Measurements from ENCODE around the gene ABCA1. TPM values are rescaled to one million over a fixed set of nuclear protein-coding genes. Genes with fewer than 3 reads are reported as not detected.

Gene ABCA1
- total RNA-seq, 1 experiment from 2014 or later, result 0.69 TPM

GRCh38 chr9:104972242-104972866, 44.4 kb upstream of the ABCA1 start:
- Histone ChIP-seq H3K9me3 (ENCODE audit: low read depth, low read length, poor library complexity, severe bottlenecking) (no peaks in the 10 kb centered on the region), H3K27ac (ENCODE audit: low read depth, low read length, poor library complexity, severe bottlenecking) (no peak overlapping the region), H3K4me3 (ENCODE audit: low read depth, low read length, poor library complexity, severe bottlenecking) (no peak overlapping the region), H3K36me3 (ENCODE audit: insufficient read depth, low read length, poor library complexity, severe bottlenecking) (no peaks in the 10 kb centered on the region), H3K27me3 (replicated peaks; ENCODE audit: insufficient read depth, low read depth, low read length, poor library complexity) (no peaks in the 10 kb centered on the region), H3K4me1 (ENCODE audit: insufficient read depth, low read length, poor library complexity, severe bottlenecking) (no peaks in the 10 kb centered on the region)
- no peak for DNase-seq (ENCODE audit: low spot score)
- CTCF ChIA-PET, result no interaction called here
- BruUV-seq (replicated peaks), result no TSS peak
- POLR2A ChIA-PET (ENCODE audit: low non-redundant PET), result no interaction called here
- no peak for TF ChIP-seq CTCF (conservative IDR thresholded peaks at IDR 0.05; ENCODE audit: low read depth, low read length)
- TF ChIP-seq EZH2 (IDR thresholded peaks at IDR 0.05; ENCODE audit: borderline replicate concordance, low read depth, low read length, poor library complexity, severe bottlenecking), result no peak
- intact Hi-C loops (cut with micrococcal nuclease; ENCODE audit: unreplicated experiment), result no loop called here

- ChIA-PET POLR2A (ENCODE audit: low non-redundant PET) (no interaction called here), CTCF (interaction anchor here (0.6 kb wide), 1 partner anchor 31 kb away, joined by 5 read pairs; no protein-coding TSS in a partner anchor)
- Histone ChIP-seq H3K27ac (ENCODE audit: low read depth, low read length, poor library complexity, severe bottlenecking) (no peak overlapping the region), H3K4me1 (ENCODE audit: insufficient read depth, low read length, poor library complexity, severe bottlenecking) (no peaks in the 10 kb centered on the region), H3K9me3 (ENCODE audit: low read depth, low read length, poor library complexity, severe bottlenecking) (no peaks in the 10 kb centered on the region), H3K4me3 (ENCODE audit: low read depth, low read length, poor library complexity, severe bottlenecking) (no peak overlapping the region), H3K36me3 (ENCODE audit: insufficient read depth, low read length, poor library complexity, severe bottlenecking) (no peaks in the 10 kb centered on the region), H3K27me3 (replicated peaks; ENCODE audit: insufficient read depth, low read depth, low read length, poor library complexity) (no peaks in the 10 kb centered on the region)
- no peak for DNase-seq (ENCODE audit: low spot score)
- BruUV-seq (replicated peaks), result no TSS peak
- TF ChIP-seq EZH2 (IDR thresholded peaks at IDR 0.05; ENCODE audit: borderline replicate concordance, low read depth, low read length, poor library complexity, severe bottlenecking) (no peak), CTCF (conservative IDR thresholded peaks at IDR 0.05; ENCODE audit: low read depth, low read length) (no peak)
- intact Hi-C loops (cut with micrococcal nuclease; ENCODE audit: unreplicated experiment), result no loop called here
These were observed 43.6 kb upstream of the ABCA1 start for GRCh38 chr9:104971511-104971910.

- ChIA-PET POLR2A (ENCODE audit: low non-redundant PET) (no interaction called here), CTCF (no interaction called here)
- TF ChIP-seq EZH2 (IDR thresholded peaks at IDR 0.05; ENCODE audit: borderline replicate concordance, low read depth, low read length, poor library complexity, severe bottlenecking), result no peak
- no peak for TF ChIP-seq CTCF (conservative IDR thresholded peaks at IDR 0.05; ENCODE audit: low read depth, low read length)
- Histone ChIP-seq H3K27ac (ENCODE audit: low read depth, low read length, poor library complexity, severe bottlenecking) (no peak overlapping the region), H3K4me3 (ENCODE audit: low read depth, low read length, poor library complexity, severe bottlenecking) (no peak overlapping the region), H3K27me3 (replicated peaks; ENCODE audit: insufficient read depth, low read depth, low read length, poor library complexity) (no peaks in the 10 kb centered on the region), H3K36me3 (ENCODE audit: insufficient read depth, low read length, poor library complexity, severe bottlenecking) (no peaks in the 10 kb centered on the region), H3K4me1 (ENCODE audit: insufficient read depth, low read length, poor library complexity, severe bottlenecking) (no peaks in the 10 kb centered on the region), H3K9me3 (ENCODE audit: low read depth, low read length, poor library complexity, severe bottlenecking) (no peaks in the 10 kb centered on the region)
- intact Hi-C loops (cut with micrococcal nuclease; ENCODE audit: unreplicated experiment), result no loop called here
- BruUV-seq (replicated peaks), result no TSS peak
- no peak for DNase-seq (ENCODE audit: low spot score)
These were observed 42.5 kb upstream of the ABCA1 start for GRCh38 chr9:104970271-104970987.
